Posterior cingulate gyrus (tissue), 11 donors: ENCODE results near the gene ZNF385C.

Experiments used
- DNase-seq, 10 donors: peaks; one replicate each; pipeline versions ENCODE4 v3.0.0 to v3.0.0-alpha.2; 2020 to 2021; ENCODE audit warnings: mixed read lengths in 3 of 10
- intact Hi-C: fragments of 100-400 bp; cut with DNase I; formaldehyde crosslinking; loops from one replicate; pipeline ENCODE4 v1.15.1; 2023

ZNF385C gene

GRCh38 chr17:42110301-42111264 is 12.3 kb upstream of the ZNF385C start:
- intact Hi-C loops, result no loop called here
- DNase-seq, result no peak

GRCh38 chr17:42109086-42109485 is 10.8 kb upstream of the ZNF385C start:
- intact Hi-C loops, result no loop called here
- DNase-seq, result no peak

- intact Hi-C loops, result no loop called here
- peak; percentile 35 to 97 (median 78) for DNase-seq
These were observed 9.6 kb upstream of the ZNF385C start for GRCh38 chr17:42107597-42108576.

GRCh38 chr17:42107124-42107523 is 8.9 kb upstream of the ZNF385C start:
- intact Hi-C loops, result no loop called here
- no peak for DNase-seq

GRCh38 chr17:42106009-42106408 is 7.7 kb upstream of the ZNF385C start:
- DNase-seq, result no peak
- intact Hi-C loops, result no loop called here

- DNase-seq, result no peak
- intact Hi-C loops, result loop anchor here (5.0 kb wide), 1 partner anchor 142 kb away; no protein-coding TSS in a partner anchor
These were observed 6.0 kb upstream of the ZNF385C start for GRCh38 chr17:42104264-42104663.

- DNase-seq, result no peak
- intact Hi-C loops, result loop anchor here (5.0 kb wide), 1 partner anchor 141 kb away; no protein-coding TSS in a partner anchor
These were observed 5.1 kb upstream of the ZNF385C start for GRCh38 chr17:42103221-42103954.

- DNase-seq, result peak; percentile 57 to 95 (median 82)
- intact Hi-C loops, result loop anchor here (1.0 to 5.0 kb wide), 3 partner anchors 34 to 139 kb away; no protein-coding TSS in a partner anchor
These were observed 3.4 kb upstream of the ZNF385C start for GRCh38 chr17:42101513-42102292.

- DNase-seq, result no peak
- intact Hi-C loops, result no loop called here
These were observed 592 bp upstream of the ZNF385C start for GRCh38 chr17:42098730-42099399.

- no peak for DNase-seq
These were observed 1.7 kb downstream of the ZNF385C start for GRCh38 chr17:42096360-42097111.

GRCh38 chr17:42094375-42095069 is 3.8 kb downstream of the ZNF385C start:
- intact Hi-C loops, result no loop called here
- no peak for DNase-seq

More at GRCh38 chr17:42096360-42097111, 1.7 kb downstream of the ZNF385C start:
- intact Hi-C loops, result no loop called here

GRCh38 chr17:42092939-42093338 is 5.3 kb downstream of the ZNF385C start:
- DNase-seq, result no peak
- intact Hi-C loops, result no loop called here

GRCh38 chr17:42090964-42091790 is 7.1 kb downstream of the ZNF385C start:
- DNase-seq, result no peak
- intact Hi-C loops, result no loop called here

- DNase-seq, result no peak
- intact Hi-C loops, result no loop called here
These were observed 9.5 kb downstream of the ZNF385C start for GRCh38 chr17:42088736-42089135.

GRCh38 chr17:42087736-42088705 is 10.3 kb downstream of the ZNF385C start:
- intact Hi-C loops, result no loop called here
- peak in 6 of 10 donors; percentile 18 to 94 (median 41) for DNase-seq
